Nephron progenitor cell (in vitro differentiated cells): ENCODE data around the gene ROMO1.

Experiments used
- DNase-seq: peaks from one replicate; pipeline ENCODE4 v3.0.0; 2021
- H3K27ac Mint-ChIP-seq: 2 replicates; pipeline ENCODE4 v1.8.0; 2021; ENCODE audit warnings: mild to moderate bottlenecking, moderate library complexity, mixed read lengths
- H3K27me3 Mint-ChIP-seq: 2 replicates; pipeline ENCODE4 v1.8.0; 2021; ENCODE audit warnings: mild to moderate bottlenecking, low read depth, mixed read lengths; ENCODE audit not compliant: poor library complexity
- H3K36me3 Mint-ChIP-seq: 2 replicates; pipeline ENCODE4 v1.8.0; 2021; ENCODE audit warnings: low read depth, mixed read lengths
- H3K4me1 Mint-ChIP-seq: 2 replicates; pipeline ENCODE4 v1.8.0; 2021; ENCODE audit warnings: mixed read lengths
- H3K4me3 Mint-ChIP-seq: 2 replicates; pipeline ENCODE4 v1.8.0; 2021; ENCODE audit warnings: mild to moderate bottlenecking, moderate library complexity, mixed read lengths
- H3K9me3 Mint-ChIP-seq: 2 replicates; pipeline ENCODE4 v1.8.0; 2021; ENCODE audit warnings: mild to moderate bottlenecking, moderate library complexity, mixed read lengths
- TF ChIP-seq, protein P1 (sequence below): fragments of 200-600 bp; sonication (generic); IDR thresholded peaks from 2 replicates; pipeline ENCODE4 v1.5.0; 2021; ENCODE audit warnings: antibody characterized with exemption

Gene ROMO1

DNA sequence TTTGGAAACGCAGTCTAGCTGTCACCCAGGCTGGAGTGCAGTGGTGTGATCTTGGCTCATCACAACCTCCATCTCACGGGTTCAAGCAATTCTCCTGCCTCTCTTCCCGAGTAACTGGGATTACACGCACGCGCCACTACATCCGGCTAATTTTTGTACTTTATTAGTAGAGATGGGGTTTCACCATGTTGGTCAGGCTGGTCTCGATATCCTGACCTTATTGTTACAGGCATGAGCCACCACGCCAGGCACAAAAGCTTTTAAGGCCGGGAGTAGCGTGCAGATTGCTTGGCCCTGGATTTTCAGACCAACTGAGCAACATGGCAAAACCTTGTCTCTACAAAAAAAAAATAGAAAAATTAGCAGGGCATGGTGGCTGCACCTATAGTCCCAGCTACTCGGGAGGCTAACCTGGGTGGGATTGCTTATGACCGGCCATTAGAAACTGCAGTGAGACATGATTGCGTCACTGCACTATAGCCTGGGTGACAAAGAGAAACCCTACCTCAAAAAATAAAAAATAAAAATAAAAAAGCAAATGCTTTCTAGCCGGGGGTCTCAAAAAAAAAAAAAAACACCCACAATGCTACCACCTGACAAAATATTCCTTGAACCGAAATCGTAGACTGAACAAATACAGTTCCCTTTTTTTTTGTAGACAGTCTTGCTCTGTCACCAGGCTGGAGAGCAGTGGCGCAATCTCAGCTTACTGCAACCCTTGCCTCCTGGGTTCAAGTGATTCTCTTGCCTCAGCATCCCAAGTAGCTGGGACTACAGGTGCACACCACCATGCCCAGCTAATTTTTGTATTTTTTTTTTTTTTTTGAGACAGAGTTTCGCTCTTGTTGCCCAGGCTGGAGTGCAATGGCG is 27.9 kb downstream of the ROMO1 start:
- TF ChIP-seq, protein P1, sequence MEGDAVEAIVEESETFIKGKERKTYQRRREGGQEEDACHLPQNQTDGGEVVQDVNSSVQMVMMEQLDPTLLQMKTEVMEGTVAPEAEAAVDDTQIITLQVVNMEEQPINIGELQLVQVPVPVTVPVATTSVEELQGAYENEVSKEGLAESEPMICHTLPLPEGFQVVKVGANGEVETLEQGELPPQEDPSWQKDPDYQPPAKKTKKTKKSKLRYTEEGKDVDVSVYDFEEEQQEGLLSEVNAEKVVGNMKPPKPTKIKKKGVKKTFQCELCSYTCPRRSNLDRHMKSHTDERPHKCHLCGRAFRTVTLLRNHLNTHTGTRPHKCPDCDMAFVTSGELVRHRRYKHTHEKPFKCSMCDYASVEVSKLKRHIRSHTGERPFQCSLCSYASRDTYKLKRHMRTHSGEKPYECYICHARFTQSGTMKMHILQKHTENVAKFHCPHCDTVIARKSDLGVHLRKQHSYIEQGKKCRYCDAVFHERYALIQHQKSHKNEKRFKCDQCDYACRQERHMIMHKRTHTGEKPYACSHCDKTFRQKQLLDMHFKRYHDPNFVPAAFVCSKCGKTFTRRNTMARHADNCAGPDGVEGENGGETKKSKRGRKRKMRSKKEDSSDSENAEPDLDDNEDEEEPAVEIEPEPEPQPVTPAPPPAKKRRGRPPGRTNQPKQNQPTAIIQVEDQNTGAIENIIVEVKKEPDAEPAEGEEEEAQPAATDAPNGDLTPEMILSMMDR = no peak
- Mint-ChIP-seq H3K27ac (no peak overlapping the region), H3K4me1 (no peaks in the 10 kb centered on the region), H3K9me3 (no peaks in the 10 kb centered on the region), H3K36me3 (peaks cover 74% of the 10 kb centered on the region), H3K27me3 (no peaks in the 10 kb centered on the region), H3K4me3 (no peak overlapping the region)
- DNase-seq = no peak

GRCh38 chr20:35729283-35729807 is 30.1 kb downstream of the ROMO1 start:
- H3K4me1 Mint-ChIP-seq = peaks cover 1% of the 10 kb centered on the region
- H3K9me3 Mint-ChIP-seq = no peaks in the 10 kb centered on the region
- no peak overlapping the region for H3K27ac Mint-ChIP-seq
- no peak overlapping the region for H3K4me3 Mint-ChIP-seq
- DNase-seq = no peak
- TF ChIP-seq, protein P1 = no peak
- H3K36me3 Mint-ChIP-seq = peaks cover 74% of the 10 kb centered on the region
- no peaks in the 10 kb centered on the region for H3K27me3 Mint-ChIP-seq

DNA sequence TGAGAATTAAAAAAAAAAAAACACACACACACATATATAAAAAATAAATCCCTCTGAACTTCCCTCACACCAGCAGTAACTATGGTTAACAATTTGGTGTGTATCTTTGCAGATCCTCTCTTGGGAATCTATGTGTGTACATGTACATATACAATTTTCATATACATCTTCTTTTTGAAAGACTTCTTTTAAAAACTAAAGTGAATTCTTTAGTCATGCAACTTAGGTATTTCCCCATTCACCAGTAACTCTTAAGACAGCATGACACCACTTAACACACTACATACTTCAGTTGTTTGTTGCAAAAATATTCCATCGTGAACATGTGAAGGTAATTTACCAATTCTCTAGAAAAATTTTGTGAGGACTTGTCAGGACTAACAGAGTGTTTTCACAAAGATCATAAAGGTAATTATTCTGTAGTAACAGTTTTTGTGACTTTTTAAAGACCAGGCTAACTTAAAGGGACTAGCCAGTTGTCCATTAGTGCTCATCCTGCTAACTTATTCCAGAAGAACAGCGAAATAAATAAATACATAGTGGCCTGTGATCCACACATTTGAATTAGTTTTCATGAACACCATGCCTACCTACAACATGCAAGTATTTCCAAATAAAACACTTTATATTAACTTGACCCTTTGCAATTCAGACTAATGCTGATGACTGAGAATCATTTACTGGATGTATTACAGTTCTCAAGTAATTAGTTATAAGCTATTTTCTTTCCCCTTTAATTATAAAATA is 30.8 kb downstream of the ROMO1 start:
- no peak overlapping the region for H3K4me3 Mint-ChIP-seq
- TF ChIP-seq, protein P1 = no peak
- no peak overlapping the region for H3K27ac Mint-ChIP-seq
- no peaks in the 10 kb centered on the region for H3K9me3 Mint-ChIP-seq
- no peak for DNase-seq
- peaks cover 74% of the 10 kb centered on the region for H3K36me3 Mint-ChIP-seq
- no peaks in the 10 kb centered on the region for H3K27me3 Mint-ChIP-seq
- H3K4me1 Mint-ChIP-seq = peaks cover 4% of the 10 kb centered on the region

DNA sequence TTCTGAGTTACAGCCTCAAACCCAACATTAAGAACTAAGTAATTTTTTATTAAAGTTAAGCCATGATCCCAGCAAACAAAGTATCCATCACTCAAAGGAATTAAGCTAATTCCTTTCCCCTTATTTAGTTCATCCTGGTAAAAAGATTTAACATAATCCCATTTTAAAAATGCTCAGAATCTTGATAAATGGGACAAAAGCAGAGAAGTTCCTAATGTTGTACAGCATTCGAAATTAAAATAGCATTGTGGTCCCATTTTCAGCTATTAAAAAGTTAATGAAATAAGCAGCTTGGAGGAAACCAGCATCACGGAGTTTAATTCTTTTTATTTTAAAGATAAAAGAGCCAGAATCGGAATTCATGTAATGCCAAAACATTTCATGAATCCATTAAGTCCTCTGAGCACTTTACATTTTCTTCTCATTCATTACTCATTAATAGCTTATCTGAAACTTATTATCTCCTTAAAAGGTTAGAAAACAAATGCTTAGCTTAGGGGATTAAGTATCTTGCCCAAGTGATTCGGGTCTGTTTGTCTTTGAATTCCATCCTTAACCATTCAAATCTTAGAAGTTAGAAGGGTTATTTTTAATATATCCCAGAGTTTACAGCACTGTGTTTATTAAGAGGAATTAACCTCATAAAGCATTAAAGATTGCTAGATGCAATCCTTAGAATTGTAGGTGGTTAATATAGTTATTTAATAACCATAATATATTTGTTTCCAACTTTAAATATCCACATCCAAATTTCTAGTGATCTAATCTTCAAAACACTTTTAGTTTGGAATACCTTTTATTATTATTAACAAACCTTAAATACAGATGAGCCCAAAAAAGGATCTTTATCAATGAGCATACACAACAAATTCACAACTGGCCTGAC is 31.6 kb downstream of the ROMO1 start:
- Mint-ChIP-seq H3K27ac (no peak overlapping the region), H3K36me3 (peaks cover 71% of the 10 kb centered on the region), H3K4me3 (no peak overlapping the region), H3K9me3 (no peaks in the 10 kb centered on the region), H3K4me1 (peaks cover 7% of the 10 kb centered on the region), H3K27me3 (no peaks in the 10 kb centered on the region)
- DNase-seq = no peak
- TF ChIP-seq, protein P1 = no peak

DNA sequence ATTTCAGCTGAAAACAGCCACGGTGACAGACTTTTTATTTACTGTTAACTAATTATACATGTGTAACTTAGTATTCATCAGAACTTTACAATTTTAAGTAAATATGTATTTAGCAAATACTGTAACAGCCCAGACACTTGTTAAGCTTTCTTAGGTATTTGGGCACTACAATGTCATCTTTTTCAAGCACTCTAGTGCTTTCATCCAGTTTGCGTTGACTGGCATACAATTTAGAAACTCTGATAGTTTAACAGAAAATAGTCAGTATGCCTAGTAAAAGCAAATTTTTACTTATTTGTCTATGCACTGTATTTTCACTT is 32.2 kb downstream of the ROMO1 start:
- no peaks in the 10 kb centered on the region for H3K9me3 Mint-ChIP-seq

More for the DNA sequence above, 32.2 kb downstream of the ROMO1 start:
- TF ChIP-seq, protein P1 = no peak
- Mint-ChIP-seq H3K36me3 (peaks cover 71% of the 10 kb centered on the region), H3K4me1 (peaks cover 11% of the 10 kb centered on the region), H3K4me3 (no peak overlapping the region), H3K27ac (no peak overlapping the region), H3K27me3 (no peaks in the 10 kb centered on the region)
- no peak for DNase-seq
